Measurements from ENCODE around the gene DSEL. TPM values are rescaled to one million over a fixed set of nuclear protein-coding genes. Genes with fewer than 3 reads are reported as not detected.

DSEL gene
- total RNA-seq = 69.8 and 80.0 TPM in 2 replicates

DNA sequence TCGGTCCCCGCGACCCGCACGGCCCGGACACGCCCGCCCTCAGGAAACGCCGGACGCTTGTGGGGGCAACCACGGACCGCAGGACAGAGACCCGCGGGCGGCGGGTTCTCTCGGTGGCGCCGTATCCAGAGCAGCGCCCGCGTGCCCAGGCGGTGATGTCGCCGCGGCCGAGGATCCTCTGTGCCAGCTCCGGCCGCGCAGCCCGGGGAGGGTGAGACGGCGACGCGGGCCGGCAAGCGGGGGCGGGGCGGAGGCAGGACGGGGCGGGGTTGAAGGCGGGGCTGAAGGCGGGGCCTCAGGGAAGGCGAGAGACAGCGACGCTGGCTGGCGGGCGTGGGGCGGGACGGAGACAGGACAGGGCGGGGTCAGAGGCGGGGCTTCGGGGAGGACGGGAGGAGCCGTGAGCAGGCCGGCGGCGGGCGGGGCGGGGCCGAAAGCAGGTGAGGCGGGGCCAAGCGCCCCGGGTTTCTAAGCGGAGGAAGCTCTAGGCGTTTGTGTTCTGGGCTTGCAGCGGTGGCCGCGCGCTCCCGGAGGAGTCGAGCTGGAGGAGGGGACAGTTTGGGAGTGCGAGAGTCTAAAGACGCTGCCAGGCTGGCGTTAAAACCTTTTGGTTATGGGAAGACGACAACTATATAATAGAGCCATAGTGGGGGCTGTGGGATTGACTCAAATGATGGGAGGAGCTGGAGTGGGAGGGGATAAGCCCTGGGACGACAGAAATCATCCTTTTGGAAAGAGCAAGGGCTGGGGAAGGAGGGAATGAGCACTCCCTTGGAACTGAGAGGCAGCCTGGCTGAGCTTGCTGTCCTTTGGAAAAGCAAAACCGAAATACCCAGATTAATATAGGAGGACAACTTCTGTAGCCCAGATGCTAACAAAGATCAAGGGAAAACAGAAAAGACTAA lies at the start of gene DSEL:
Gene DSEL (minus strand): TSS at position 182 of the 905 bp plus-strand sequence. CDS start 2,112 bp downstream, outside the sequence.

